H54 (cell line): ENCODE measurements around the gene RHBDL3.
A peak's percentile ranks its signal among the peaks of the same experiment; 100 is the strongest.

ENCODE experiments used
- DNase-seq: peaks from one replicate; pipeline ENCODE4 v3.0.0; 2011; ENCODE audit warnings: low spot score, mixed read lengths; ENCODE audit not compliant: insufficient read length
- FAIRE-seq: peaks from 3 replicates; lab custom pipeline; 2011; peaks lifted over from hg19 to GRCh38; lab: Jason Lieb, UNC
- POLR2A ChIP-seq: IDR thresholded peaks from 2 replicates; pipeline ENCODE4 v1.6.1; 2011; ENCODE audit warnings: low read depth, mild to moderate bottlenecking, low read length

The RHBDL3 gene

GRCh38 chr17:32265192-32265923, at the start of gene RHBDL3:
RHBDL3 (plus strand) TSS chr17:32265832; CDS start chr17:32266190, 358 bp downstream.
- DNase-seq (no peak), FAIRE-seq (no peak)
- peak; percentile 20; the same call in 1 of the 2 replicates for TF ChIP-seq POLR2A

- DNase-seq (peak; percentile 38), FAIRE-seq (peak; percentile 11)
- no peak for TF ChIP-seq POLR2A
Measured at GRCh38 chr17:32222621-32223020, 43.0 kb upstream of the RHBDL3 start.

- DNase-seq (no peak), FAIRE-seq (no peak)
- no peak for TF ChIP-seq POLR2A
Measured at GRCh38 chr17:32223703-32224102, 41.9 kb upstream of the RHBDL3 start.

GRCh38 chr17:32226886-32227285, 38.7 kb upstream of the RHBDL3 start:
- DNase-seq (no peak), FAIRE-seq (no peak)
- no peak for TF ChIP-seq POLR2A

- no peak for FAIRE-seq
- no peak for TF ChIP-seq POLR2A
- DNase-seq, result no peak
Measured at GRCh38 chr17:32227910-32228309, 37.7 kb upstream of the RHBDL3 start.

- no peak for FAIRE-seq
- TF ChIP-seq POLR2A, result no peak
- DNase-seq, result no peak
Measured at GRCh38 chr17:32235588-32235987, 30.0 kb upstream of the RHBDL3 start.

GRCh38 chr17:32239456-32239855, 26.2 kb upstream of the RHBDL3 start:
- FAIRE-seq, result no peak
- no peak for TF ChIP-seq POLR2A
- no peak for DNase-seq

- DNase-seq (no peak), FAIRE-seq (no peak)
- no peak for TF ChIP-seq POLR2A
Measured at GRCh38 chr17:32240750-32241149, 24.9 kb upstream of the RHBDL3 start.

GRCh38 chr17:32241640-32242039, 24.0 kb upstream of the RHBDL3 start:
- no peak for TF ChIP-seq POLR2A
- no peak for FAIRE-seq
- DNase-seq, result no peak

GRCh38 chr17:32249475-32249874, 16.2 kb upstream of the RHBDL3 start:
- TF ChIP-seq POLR2A, result no peak
- DNase-seq (no peak), FAIRE-seq (no peak)

- DNase-seq (peak; percentile 77), FAIRE-seq (no peak)
- TF ChIP-seq POLR2A, result no peak
Measured at GRCh38 chr17:32253117-32253611, 12.5 kb upstream of the RHBDL3 start.

- DNase-seq, result no peak
- no peak for FAIRE-seq
- TF ChIP-seq POLR2A, result no peak
Measured at GRCh38 chr17:32256012-32256700, 9.5 kb upstream of the RHBDL3 start.

- DNase-seq, result no peak
- no peak for TF ChIP-seq POLR2A
- FAIRE-seq, result no peak
Measured at GRCh38 chr17:32256701-32257019, 9.0 kb upstream of the RHBDL3 start.

GRCh38 chr17:32258383-32259140, 7.1 kb upstream of the RHBDL3 start:
- FAIRE-seq, result no peak
- no peak for DNase-seq
- no peak for TF ChIP-seq POLR2A
